Measurements from ENCODE around the gene CAPZB.

CAPZB gene

GRCh38 chr1:19363536-19364152 is 121.7 kb downstream of the CAPZB start:
- DNase-seq, result peak in 1 of 2 experiments; percentile 47

GRCh38 chr1:19361611-19362147 is 123.7 kb downstream of the CAPZB start:
- no peak for DNase-seq

GRCh38 chr1:19360843-19361610 is 124.3 kb downstream of the CAPZB start:
- no peak for DNase-seq

GRCh38 chr1:19360432-19360831 is 124.9 kb downstream of the CAPZB start:
- no peak for DNase-seq

- DNase-seq, result peak in 1 of 2 experiments; percentile 60
These were observed 125.3 kb downstream of the CAPZB start for GRCh38 chr1:19360016-19360415.

GRCh38 chr1:19359357-19359756 is 126.0 kb downstream of the CAPZB start:
- DNase-seq, result no peak

GRCh38 chr1:19358710-19359109 is 126.6 kb downstream of the CAPZB start:
- no peak for DNase-seq

- no peak for DNase-seq
These were observed 127.9 kb downstream of the CAPZB start for GRCh38 chr1:19357299-19357986.

- no peak for DNase-seq
These were observed 129.1 kb downstream of the CAPZB start for GRCh38 chr1:19356266-19356665.

- DNase-seq, result no peak
These were observed 130.8 kb downstream of the CAPZB start for GRCh38 chr1:19354531-19354981.

- no peak for DNase-seq
These were observed 131.7 kb downstream of the CAPZB start for GRCh38 chr1:19353596-19353995.

GRCh38 chr1:19352839-19353238 is 132.5 kb downstream of the CAPZB start:
- no peak for DNase-seq

GRCh38 chr1:19351873-19352272 is 133.5 kb downstream of the CAPZB start:
- DNase-seq, result no peak

GRCh38 chr1:19350566-19350965 is 134.8 kb downstream of the CAPZB start:
- DNase-seq, result no peak

- DNase-seq, result no peak
These were observed 135.3 kb downstream of the CAPZB start for GRCh38 chr1:19349999-19350398.

GRCh38 chr1:19348441-19349198 is 136.7 kb downstream of the CAPZB start:
- peak in 1 of 2 experiments; percentile 67 for DNase-seq

GRCh38 chr1:19347533-19348172 is 137.7 kb downstream of the CAPZB start:
- no peak for DNase-seq

- DNase-seq, result no peak
These were observed 139.3 kb downstream of the CAPZB start for GRCh38 chr1:19346026-19346425.

GRCh38 chr1:19345391-19345790 is 139.9 kb downstream of the CAPZB start:
- peak in 1 of 2 experiments; percentile 79 for DNase-seq

- no peak for DNase-seq
These were observed 140.5 kb downstream of the CAPZB start for GRCh38 chr1:19344831-19345230.

- peak; percentile 31 to 76 for DNase-seq
These were observed 140.9 kb downstream of the CAPZB start for GRCh38 chr1:19344372-19344810.

Data from NCI-H446 (cell line).